ENCODE data around the gene OR2A14.

OR2A14 gene

GRCh38 chr7:144098776-144099175 lies 24.2 kb upstream of the OR2A14 start:
- Histone ChIP-seq H3K27me3 (replicated peaks; ENCODE audit: control insufficient read depth, insufficient read depth, low read length) (no peaks in the 10 kb centered on the region), H3K36me3 (ENCODE audit: control insufficient read depth, insufficient read depth, low read length) (no peaks in the 10 kb centered on the region), H3K4me3 (replicated peaks; ENCODE audit: low read depth, low read length) (no peak overlapping the region)
- no peak for TF ChIP-seq CTCF (IDR thresholded peaks at IDR 0.05; ENCODE audit: insufficient read depth, low read length, poor library complexity, severe bottlenecking)
- DNase-seq (ENCODE audit: extremely low read depth, insufficient read length), result no peak

GRCh38 chr7:144100607-144101006 lies 22.4 kb upstream of the OR2A14 start:
- no peaks in the 10 kb centered on the region for H3K36me3 ChIP-seq (ENCODE audit: control insufficient read depth, insufficient read depth, low read length)
- no peak for DNase-seq (ENCODE audit: extremely low read depth, insufficient read length)
- no peak for TF ChIP-seq CTCF (IDR thresholded peaks at IDR 0.05; ENCODE audit: insufficient read depth, low read length, poor library complexity, severe bottlenecking)
- no peak overlapping the region for H3K4me3 ChIP-seq (replicated peaks; ENCODE audit: low read depth, low read length)
- H3K27me3 ChIP-seq (replicated peaks; ENCODE audit: control insufficient read depth, insufficient read depth, low read length), result no peaks in the 10 kb centered on the region

- Histone ChIP-seq H3K4me3 (replicated peaks; ENCODE audit: low read depth, low read length) (no peak overlapping the region), H3K27me3 (replicated peaks; ENCODE audit: control insufficient read depth, insufficient read depth, low read length) (no peaks in the 10 kb centered on the region), H3K36me3 (ENCODE audit: control insufficient read depth, insufficient read depth, low read length) (no peaks in the 10 kb centered on the region)
- TF ChIP-seq CTCF (IDR thresholded peaks at IDR 0.05; ENCODE audit: insufficient read depth, low read length, poor library complexity, severe bottlenecking), result no peak
- no peak for DNase-seq (ENCODE audit: extremely low read depth, insufficient read length)
Measured at GRCh38 chr7:144102041-144102440, 20.9 kb upstream of the OR2A14 start.

GRCh38 chr7:144105211-144105610 lies 17.8 kb upstream of the OR2A14 start:
- Histone ChIP-seq H3K36me3 (ENCODE audit: control insufficient read depth, insufficient read depth, low read length) (no peaks in the 10 kb centered on the region), H3K27me3 (replicated peaks; ENCODE audit: control insufficient read depth, insufficient read depth, low read length) (no peaks in the 10 kb centered on the region), H3K4me3 (replicated peaks; ENCODE audit: low read depth, low read length) (no peak overlapping the region)
- TF ChIP-seq CTCF (IDR thresholded peaks at IDR 0.05; ENCODE audit: insufficient read depth, low read length, poor library complexity, severe bottlenecking), result no peak
- DNase-seq (ENCODE audit: extremely low read depth, insufficient read length), result no peak

GRCh38 chr7:144109283-144109682 lies 13.7 kb upstream of the OR2A14 start, which contains the start of gene OR2A2:
Gene OR2A2 (plus strand): TSS chr7:144109583. CDS start chr7:144109583, 0 bp downstream.
- TF ChIP-seq CTCF (IDR thresholded peaks at IDR 0.05; ENCODE audit: insufficient read depth, low read length, poor library complexity, severe bottlenecking), result no peak
- Histone ChIP-seq H3K36me3 (ENCODE audit: control insufficient read depth, insufficient read depth, low read length) (no peaks in the 10 kb centered on the region), H3K27me3 (replicated peaks; ENCODE audit: control insufficient read depth, insufficient read depth, low read length) (no peaks in the 10 kb centered on the region), H3K4me3 (replicated peaks; ENCODE audit: low read depth, low read length) (no peak within 1 kb of the TSS)
- DNase-seq (ENCODE audit: extremely low read depth, insufficient read length), result no peak

- no peak for TF ChIP-seq CTCF (IDR thresholded peaks at IDR 0.05; ENCODE audit: insufficient read depth, low read length, poor library complexity, severe bottlenecking)
- DNase-seq (ENCODE audit: extremely low read depth, insufficient read length), result no peak
- Histone ChIP-seq H3K4me3 (replicated peaks; ENCODE audit: low read depth, low read length) (no peak overlapping the region), H3K36me3 (ENCODE audit: control insufficient read depth, insufficient read depth, low read length) (no peaks in the 10 kb centered on the region), H3K27me3 (replicated peaks; ENCODE audit: control insufficient read depth, insufficient read depth, low read length) (no peaks in the 10 kb centered on the region)
Measured at GRCh38 chr7:144110272-144110671, 12.7 kb upstream of the OR2A14 start.
